GM21367 (cell line): Measurements from ENCODE around the gene SCARF2.
"Not testable (repeated sequence)": the region's sequence is repeated elsewhere in the genome, so short reads cannot be mapped to it uniquely, and the experiment has no call there.

Experiments
- ATAC-seq: cut with Tn5 transposase; IDR thresholded peaks from one replicate; pipeline ENCODE4 v1.9.1; 2021; ENCODE audit not compliant: unreplicated experiment

Gene SCARF2

DNA sequence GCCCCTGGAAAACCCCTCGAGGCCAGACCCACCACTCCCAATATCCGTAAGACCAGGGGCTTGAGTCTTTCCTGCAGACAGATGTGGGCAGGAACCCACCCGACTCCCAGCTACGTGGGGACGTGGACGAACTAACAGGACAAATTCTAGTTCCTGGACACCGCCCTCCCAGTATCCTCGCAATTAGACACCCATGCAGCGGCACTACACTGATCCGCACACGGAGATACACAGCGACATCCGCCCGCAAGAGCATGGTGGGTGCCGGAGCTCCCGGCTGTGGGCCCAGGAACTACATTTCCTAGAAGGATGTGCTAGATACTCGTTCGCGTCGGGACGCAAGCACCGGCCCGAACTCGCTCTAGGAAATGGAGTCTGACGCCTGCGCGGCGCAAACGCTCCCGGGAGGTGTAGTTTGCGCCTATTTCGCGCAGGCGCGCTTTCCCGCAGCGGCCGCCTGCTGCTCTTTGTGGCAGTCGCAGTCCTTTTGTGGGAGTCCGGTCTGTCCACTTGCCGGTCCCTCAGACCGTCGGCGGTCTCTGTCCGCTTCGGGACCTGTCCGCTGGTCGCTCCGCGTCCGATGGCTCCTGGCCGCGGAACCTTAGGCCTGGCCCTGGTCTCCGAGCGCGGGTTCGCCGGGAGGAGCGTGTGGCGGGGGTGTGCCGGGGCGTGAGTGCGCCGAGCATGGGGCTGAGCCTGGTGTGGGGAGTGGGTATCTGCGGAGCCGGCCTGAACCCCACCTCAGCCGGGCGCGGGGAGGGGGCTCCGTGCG, 43.7 kb downstream of the SCARF2 start, which contains the start of gene ZNF74:
Gene ZNF74 (plus strand): TSS at position 447 of the 772 bp plus-strand sequence. CDS start 478 bp downstream, outside the sequence.
- no peak for ATAC-seq

DNA sequence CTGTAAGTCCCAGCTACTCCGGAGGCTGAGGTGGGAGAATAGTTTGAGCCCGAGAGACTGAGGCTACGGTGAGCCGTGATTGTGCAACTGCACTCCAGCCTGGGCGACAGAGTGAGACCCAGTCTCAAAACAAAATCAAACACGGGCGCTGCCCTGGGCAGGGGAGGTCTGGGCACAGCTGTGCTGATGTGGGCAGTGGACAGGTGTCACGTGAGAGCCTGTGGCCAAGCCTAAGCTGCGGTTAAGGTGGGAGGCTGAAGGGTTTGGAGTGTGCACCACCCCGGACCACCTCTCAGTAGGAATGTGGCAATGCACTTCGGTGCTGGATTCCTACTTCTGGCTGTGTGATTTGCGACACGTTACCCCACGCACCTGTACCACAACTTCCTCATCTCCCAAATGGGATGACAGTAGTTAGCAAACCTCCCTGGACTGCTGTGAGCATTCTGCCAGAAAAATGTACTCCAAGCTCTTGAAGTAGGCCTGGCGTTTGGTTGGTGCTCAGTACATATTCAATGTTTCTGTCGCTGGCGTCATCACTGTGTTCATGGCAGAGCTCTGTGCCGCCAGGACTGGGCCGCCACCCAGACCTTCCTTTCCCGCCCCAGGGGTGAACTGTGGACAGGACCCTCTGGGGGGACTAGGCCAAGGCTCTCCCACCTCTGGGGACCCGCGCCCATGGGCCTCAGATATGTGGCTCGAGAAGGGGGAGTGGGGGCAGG, 44.5 kb downstream of the SCARF2 start:
- ATAC-seq, result no peak

DNA sequence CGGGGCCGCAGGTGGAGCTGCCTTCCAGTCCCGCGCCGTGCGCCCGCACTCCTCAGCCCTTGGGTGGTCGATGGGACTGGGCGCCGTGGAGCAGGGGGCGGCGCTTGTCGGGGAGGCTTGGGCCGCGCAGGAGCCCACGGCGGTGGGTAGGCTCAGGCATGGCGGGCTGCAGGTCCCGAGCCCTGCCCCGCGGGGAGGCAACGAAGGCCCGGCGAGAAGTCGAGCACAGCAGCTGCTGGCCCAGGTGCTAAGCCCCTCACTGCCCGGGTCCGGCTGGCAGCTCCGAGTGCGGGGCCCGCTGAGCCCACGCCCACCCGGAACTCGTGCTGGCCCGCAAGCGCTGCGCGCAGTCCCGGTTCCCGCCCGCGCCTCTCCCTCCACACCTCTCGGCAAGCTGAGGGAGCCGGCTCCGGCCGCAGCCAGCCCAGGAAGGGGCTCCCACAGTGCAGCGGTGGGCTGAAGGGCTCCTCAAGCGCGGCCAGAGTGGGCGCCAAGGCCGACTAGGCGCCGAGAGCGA, 45.2 kb downstream of the SCARF2 start:
- not testable (repeated sequence) for ATAC-seq

DNA sequence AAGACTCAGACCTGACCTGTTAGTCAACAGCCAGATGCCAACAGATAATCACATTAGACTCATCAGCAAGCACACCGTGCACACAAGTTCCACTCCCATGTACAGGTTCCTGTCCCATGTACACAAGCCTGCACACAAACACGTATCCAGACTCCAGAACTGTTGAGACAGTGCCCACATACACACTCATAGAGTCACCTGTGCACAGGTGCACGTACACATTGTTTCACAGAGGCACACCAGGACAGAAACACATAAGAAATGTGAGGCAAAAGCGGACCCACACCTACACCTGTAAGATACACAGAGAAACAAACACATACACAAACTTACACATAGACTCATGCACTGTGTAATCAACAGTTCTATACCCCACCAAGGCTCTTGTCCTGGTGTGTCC, 46.4 kb downstream of the SCARF2 start:
- ATAC-seq, result no peak

DNA sequence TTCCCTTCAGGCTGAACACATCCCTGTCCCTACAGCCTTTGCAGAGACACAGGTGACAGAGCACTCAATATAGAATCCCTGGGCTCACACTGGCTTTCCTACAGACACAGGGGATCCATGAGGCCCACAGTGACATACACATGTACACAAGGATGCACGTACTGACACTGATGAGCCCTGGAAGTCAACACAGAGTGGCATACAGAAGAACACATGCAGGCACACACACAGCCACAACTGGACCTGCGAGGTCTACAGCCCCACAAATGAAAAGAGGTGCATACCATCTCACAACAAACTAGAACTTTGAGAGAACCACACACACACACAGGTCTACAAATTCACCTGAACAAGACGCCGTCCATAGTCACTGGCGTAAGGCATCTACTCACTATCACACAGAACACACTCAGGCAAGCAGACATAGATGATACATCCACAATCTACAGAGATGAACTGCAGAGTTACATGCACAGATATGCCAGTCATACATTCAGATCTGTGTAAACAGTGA, 47.2 kb downstream of the SCARF2 start:
- no peak for ATAC-seq

DNA sequence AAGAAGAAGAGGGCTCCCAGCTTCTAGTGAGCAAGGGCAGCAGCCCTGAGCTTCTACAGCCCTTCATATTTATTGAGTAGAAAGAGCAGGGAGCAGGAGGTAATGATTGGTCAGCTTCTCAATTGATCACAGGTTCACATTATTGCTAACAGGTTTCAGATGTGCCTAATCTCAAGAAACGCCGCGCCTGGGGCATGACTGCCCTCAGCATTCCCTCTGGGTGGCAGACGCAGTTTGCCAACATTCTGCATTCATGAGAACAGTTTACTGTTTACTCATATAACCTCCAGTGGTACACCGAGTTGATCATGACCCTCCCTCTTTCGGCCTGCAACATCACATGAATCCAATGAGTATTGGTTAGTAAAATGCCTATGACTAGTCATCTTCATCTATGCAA, 48.3 kb downstream of the SCARF2 start:
- ATAC-seq, result no peak

DNA sequence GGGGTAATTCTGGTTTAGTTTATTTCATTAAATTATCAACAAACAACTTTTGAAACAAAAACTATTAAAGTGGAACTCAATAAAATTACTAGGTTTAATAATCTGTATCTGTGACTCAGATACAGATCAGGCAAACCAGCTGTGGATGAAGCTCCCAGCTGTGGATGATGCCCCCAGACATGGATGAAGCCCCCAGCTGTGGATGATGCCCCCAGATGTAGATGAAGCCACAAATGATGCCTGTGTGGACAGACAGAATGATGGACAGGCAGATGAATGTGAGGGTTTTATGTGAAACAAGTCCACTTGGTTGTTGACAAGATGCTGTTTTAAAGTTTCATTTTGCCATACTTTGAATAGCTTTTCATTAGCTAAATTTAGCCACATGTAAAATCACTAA, 49.4 kb downstream of the SCARF2 start:
- ATAC-seq, result no peak

DNA sequence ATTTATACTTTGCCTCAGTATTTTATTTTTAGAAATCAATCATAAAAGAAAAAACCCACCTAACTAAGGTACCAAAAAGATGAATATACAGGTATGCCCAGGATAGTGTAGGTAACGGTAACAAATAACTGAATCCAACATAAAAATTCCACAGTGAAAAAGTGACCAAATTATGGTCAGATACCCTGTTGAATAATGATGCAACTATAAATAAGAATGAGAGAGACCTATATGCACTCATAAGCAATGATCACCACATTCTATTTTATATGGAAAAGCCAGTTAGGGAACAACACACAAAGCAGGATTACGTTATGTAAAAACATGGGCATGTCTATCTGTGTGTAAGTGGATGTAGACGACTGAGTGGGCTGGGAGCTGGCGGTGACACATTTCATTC, 50.7 kb downstream of the SCARF2 start:
- no peak for ATAC-seq

DNA sequence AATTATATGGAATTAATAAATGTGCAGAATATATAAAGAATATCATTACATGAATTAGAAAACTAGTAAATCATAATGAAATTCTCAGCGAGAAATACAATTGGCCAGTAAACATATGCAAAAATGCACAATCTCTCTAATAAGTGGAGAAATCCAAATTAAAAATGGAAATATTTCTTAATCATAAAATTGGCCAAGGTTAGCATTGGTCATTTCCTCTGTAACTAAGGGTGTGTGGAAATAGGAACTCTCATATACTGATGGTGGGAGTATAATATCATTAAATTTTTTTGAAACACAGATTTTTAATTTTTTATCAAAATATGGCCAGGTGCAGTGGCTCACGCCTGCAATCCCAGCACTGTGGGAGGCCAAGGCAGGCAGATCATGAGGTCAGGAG, 51.3 kb downstream of the SCARF2 start:
- ATAC-seq, result no peak

DNA sequence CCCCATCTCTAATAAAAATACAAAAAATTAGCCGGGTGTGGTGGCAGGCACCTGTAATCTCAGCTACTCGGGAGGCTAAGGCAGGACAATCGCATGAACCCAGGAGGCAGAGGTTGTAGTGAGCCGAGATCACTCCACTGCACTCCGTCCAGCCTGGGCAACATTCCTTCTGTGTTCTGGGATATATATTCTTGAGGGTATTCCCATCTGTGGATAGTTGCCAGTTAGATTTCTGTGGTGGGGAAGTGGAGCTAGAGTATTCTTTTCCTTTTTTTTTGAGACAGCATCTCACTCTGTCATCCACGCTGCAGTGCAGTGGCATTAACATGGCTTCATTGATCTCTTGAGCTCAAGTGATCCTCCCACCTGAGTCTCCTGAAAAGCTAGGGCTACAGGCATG, 52.8 kb downstream of the SCARF2 start:
- ATAC-seq, result no peak

DNA sequence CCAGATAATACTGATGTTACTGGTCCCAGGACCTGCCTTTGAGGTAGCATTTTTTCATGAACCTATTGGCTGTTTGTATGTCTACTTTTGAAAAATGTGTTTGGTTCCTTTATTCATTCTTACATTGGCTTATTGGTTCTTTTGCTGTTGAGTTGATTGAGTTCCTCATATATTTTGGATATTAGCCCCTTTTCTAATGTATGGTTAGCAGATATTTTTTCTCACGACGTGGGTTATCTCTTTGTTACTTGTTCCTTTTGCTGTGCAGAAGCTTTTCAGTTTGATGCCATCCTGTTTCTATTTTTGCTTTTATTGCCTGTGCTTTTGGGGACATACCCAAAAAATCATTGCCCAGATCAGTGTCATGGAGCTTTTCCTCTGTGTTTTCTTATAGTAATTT, 53.5 kb downstream of the SCARF2 start:
- ATAC-seq, result no peak

DNA sequence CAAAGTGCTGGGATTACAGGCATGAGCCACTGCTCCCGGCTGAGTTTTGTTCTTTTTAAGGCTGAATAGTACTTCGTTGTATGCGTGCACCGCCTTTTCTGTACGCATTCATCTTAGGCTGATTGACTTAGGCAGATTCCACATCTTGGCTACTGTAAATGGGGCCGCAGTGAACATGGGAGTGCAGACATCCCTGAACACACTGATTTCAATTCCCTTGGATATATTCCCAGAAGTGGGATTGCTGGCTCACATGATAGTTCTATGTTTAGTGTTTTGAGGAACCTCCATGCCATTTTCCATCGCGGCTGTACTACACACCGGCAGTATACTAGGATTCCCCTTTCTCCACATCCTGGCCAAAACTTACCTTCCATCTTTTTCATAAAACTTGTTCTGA, 54.1 kb downstream of the SCARF2 start:
- ATAC-seq, result no peak

DNA sequence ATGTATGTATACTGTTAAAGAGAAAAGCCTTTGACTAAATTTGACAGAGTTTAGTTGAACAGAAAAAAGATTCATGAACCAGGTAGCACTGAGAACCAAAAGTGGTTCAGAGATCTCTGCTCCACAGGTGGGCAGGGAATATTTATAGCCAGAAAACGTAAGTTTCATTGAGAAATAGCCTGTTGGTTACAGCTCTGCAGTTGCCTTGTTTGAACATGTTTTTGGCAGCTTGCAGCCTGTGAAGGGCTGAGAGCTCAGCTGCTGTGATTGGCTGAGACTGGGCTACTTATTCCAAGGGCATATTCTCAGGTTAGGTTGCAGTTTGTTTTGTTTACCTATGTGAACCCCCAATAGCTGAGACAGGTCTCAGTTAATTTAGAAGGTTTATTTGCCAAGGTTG, 57.1 kb downstream of the SCARF2 start:
- ATAC-seq, result no peak

DNA sequence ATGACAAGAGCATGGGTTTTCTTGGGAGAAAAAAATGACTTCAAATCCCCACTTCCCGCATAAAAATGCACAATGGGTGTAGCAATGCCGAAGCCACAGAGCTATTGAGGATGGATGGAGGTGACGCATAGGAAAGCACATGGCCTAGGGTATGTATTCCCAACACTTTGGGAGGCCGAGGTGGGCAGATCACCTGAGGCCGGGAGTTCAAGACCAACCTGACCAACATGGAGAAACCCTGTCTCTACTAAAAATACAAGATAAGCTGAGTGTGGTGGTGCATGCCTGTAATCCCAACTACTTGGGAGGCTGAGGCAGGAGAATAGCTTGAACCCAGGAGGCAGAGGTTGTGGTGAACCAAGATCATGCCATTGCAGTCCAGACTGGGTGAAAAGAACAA, 58.9 kb downstream of the SCARF2 start:
- not testable (repeated sequence) for ATAC-seq

DNA sequence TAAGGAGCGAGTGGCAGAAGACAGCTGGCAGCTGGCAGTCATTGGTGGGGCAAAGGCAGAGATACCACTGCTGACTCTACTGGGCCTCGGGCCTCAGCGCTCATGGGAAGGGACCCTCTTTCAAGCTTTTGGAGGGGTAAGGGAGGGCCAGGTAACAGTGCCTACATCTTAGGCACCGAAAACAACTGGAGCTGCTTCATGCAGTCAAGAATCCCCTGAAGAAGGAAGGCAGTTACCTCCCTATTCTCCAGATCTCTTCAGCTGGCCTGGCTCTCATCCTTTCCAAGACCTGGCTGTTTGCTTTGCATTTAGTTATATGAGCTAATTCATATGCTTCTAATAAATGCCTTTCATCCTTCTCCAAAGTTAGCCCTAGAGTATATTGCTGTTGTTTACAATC, 59.5 kb downstream of the SCARF2 start:
- ATAC-seq, result no peak

DNA sequence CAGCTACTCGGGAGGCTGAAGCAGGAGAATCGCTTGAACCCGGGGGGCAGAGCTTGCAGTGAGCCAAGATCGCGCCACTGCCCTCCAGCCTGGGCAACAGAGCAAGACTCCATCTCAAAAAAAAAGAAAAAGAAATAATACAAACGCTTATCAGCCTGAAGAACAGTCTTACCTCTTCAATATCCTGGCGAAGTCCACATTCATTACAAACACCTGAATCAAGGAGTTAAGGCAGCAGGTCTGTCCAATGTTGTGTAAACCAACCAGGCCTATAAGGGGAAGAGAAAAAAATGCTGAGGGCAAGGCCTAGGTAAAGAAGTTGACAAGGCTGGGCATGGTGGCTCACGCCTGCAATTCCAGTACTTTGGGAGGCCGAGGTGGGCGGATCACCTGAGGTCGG, 60.6 kb downstream of the SCARF2 start:
- not testable (repeated sequence) for ATAC-seq

DNA sequence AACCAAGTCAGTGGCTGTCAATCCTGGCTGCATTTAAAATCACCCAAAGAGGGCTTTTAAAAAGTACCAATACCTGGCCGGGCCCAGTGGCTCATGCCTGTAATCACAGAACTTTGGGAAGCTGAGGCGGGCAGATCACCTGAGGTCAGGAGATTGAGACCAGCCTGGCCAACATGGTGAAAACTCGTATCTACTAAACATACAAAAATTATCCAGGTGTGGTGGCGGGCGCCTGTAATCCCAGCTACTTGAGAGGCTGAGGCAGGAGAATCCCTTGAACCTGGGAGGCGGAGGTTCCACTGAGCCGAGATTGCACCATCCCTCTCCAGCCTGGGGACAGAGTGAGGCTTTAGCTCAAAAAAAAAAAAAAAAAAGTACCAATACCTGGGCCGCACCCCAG, 61.3 kb downstream of the SCARF2 start:
- ATAC-seq, result not testable (repeated sequence)
